ENCODE data around the gene REEP3. TPM values are rescaled to one million over a fixed set of nuclear protein-coding genes. Genes with fewer than 3 reads are reported as not detected.

REEP3 gene
- total RNA-seq, 2 experiments from 2014 or later = 23.4 to 27.2 TPM

DNA sequence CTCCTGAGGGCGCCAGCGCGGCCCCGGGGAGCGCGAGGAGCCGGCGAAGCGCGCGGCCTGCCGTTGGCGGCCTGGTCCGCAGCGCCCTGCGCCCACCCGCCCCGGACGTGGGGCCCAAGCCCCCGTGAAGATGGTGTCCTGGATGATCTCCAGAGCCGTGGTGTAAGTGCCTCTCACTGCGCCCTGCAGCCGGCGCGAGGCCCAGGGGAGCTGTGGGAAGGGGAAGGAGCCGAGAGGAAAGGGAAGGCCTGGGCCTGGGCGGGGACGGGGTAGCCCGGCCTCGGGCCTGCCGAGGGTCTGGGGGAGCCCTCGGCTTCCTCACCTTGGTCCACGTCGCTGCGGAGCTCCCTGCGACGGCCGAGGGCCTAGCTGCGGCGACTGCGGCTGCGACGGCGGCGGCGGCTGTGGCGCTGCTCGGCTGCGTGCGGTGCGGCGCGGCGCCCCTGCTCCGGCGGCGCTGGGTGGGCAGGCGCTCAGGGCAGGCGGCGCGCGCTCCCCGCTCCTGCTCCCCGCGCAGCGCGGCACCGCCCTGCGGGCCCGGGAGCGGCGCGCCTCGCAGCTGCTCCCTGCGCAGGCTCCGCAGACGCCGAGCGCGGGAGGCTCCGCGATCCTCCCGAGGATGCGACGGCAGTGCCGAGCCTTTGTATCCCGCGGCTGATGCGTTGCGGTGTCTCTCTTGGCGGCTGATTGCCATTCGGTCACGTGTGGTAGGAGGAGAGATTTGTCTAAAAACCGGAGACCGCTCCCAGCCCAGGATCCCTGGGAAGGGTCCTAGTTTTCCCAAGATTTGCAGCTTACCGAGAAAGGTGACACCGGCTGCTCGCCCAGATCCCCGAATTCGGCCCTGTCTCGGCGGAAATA, 445 bp downstream of the REEP3 start:
- H3K4me1 Mint-ChIP-seq = peaks cover 54% of the 10 kb centered on the region
- peak overlapping the region; percentile 83 for H3K4me3 Mint-ChIP-seq

DNA sequence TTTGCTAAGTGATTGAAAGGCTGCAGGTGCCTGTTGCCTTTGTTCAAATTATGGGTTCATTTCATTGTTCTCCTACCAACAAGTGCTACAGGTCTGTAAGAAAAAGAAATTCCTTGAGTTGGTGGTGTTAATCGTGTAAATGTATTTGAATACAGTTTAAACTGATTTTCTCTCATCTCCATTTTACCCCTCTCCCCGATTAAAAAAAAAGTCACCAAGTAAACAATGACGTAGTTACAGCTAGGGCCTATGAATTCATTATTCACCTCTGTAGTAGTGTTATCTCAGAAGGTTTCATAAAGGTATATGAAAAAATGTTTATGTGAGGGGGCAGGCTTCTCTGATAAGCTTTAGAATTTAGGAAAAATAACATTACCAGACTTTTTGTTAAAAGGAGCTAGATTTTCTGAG, 1.1 kb downstream of the REEP3 start:
- Mint-ChIP-seq H3K9me3 (ENCODE audit: low read depth) (no peaks in the 10 kb centered on the region), H3K4me1 (peaks cover 51% of the 10 kb centered on the region), H3K27me3 (no peaks in the 10 kb centered on the region), H3K27ac (peak overlapping the region; percentile 93), H3K36me3 (peaks cover 12% of the 10 kb centered on the region), H3K4me3 (peak overlapping the region; percentile 83)
- CTCF ChIA-PET = interaction anchor here (1.0 to 3.7 kb wide), 4 partner anchors 108 to 355 kb away, joined by 3 to 18 read pairs (median 6); no protein-coding TSS in a partner anchor
- ATAC-seq (no peak), DNase-seq (no peak)

More for the DNA sequence above, 445 bp downstream of the REEP3 start:
- ATAC-seq = peak; percentile 73
- CTCF ChIA-PET = interaction anchor here (1.0 to 3.7 kb wide), 4 partner anchors 108 to 355 kb away, joined by 3 to 18 read pairs (median 6); no protein-coding TSS in a partner anchor
- peak; percentile 67 for DNase-seq
- Mint-ChIP-seq H3K36me3 (peaks cover 9% of the 10 kb centered on the region), H3K9me3 (ENCODE audit: low read depth) (no peaks in the 10 kb centered on the region), H3K27ac (peak overlapping the region; percentile 93), H3K27me3 (no peaks in the 10 kb centered on the region)

DNA sequence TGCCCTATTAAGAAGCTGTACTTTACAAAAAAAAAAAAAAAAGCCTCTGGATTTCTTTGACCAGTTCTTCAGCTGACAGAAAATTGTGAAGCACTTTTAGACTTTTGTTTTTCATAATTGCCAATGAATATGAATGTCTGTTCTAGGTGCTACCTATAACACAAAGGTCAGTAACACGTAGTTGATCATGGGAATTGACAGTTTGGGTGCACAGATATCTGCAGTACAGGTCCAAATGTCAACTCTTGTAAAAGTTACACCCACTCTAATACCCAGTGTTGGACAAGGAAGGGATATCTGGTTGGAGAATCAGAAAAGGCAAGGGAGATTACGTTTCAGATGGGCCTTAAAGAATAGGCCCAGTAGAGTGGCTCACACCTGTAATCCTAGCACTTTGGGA, 1.8 kb downstream of the REEP3 start:
- CTCF ChIA-PET = interaction anchor here (1.0 to 3.7 kb wide), 2 partner anchors 107 to 250 kb away, joined by 6 to 18 read pairs; no protein-coding TSS in a partner anchor
- no peak for ATAC-seq
- peak overlapping the region; percentile 93 for H3K27ac Mint-ChIP-seq
- DNase-seq = no peak
- peaks cover 54% of the 10 kb centered on the region for H3K4me1 Mint-ChIP-seq
- H3K27me3 Mint-ChIP-seq = no peaks in the 10 kb centered on the region
- H3K9me3 Mint-ChIP-seq (ENCODE audit: low read depth) = no peaks in the 10 kb centered on the region
- peaks cover 17% of the 10 kb centered on the region for H3K36me3 Mint-ChIP-seq
- peak overlapping the region; percentile 83 for H3K4me3 Mint-ChIP-seq

DNA sequence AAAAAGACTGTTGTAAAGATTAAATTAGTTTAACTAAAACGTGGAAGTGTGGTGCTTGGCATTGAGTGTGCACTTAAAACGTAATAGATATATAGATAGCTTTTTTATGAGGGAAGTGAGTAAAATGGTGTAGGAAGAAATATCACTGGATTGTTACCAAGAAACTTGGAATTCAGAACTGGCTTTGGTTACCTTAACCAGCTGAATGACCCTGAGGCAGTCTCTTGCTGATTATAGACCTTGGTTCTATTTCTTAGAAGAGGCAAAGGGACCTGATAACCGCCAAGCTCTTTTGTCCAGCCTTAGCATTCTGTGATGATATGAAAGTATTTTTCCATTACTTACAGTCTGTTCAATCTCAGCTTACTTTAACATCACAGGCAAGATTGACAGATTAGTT, 3.8 kb downstream of the REEP3 start:
- peaks cover 44% of the 10 kb centered on the region for H3K4me1 Mint-ChIP-seq
- no peak overlapping the region for H3K4me3 Mint-ChIP-seq
- DNase-seq (no peak), ATAC-seq (no peak)
- H3K9me3 Mint-ChIP-seq (ENCODE audit: low read depth) = no peaks in the 10 kb centered on the region
- H3K27ac Mint-ChIP-seq = no peak overlapping the region
- CTCF ChIA-PET = interaction anchor here (0.8 to 1.6 kb wide), 2 partner anchors 11 to 359 kb away, joined by 3 to 7 read pairs; no protein-coding TSS in a partner anchor
- H3K27me3 Mint-ChIP-seq = no peaks in the 10 kb centered on the region
- peaks cover 31% of the 10 kb centered on the region for H3K36me3 Mint-ChIP-seq

DNA sequence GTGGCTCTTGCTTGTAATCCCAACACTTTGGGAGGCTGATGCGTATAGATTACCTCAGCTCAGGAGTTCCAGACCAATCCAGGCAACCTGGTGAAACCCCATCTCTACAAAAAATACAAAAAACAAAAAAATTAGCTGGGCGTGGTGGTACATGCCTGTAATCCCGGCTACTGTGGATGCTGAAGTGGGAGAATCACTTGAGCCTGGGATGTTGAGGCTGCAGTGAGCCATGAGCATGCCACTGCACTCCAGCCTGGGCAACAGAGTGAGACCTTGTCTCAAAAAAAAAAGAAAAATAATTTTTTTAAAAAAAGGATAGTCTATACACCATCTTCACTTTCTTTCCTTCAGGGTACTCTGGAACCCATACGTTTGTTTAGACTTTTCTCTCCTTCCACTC, 6.2 kb downstream of the REEP3 start:
- H3K9me3 Mint-ChIP-seq (ENCODE audit: low read depth) = no peaks in the 10 kb centered on the region
- no peaks in the 10 kb centered on the region for H3K27me3 Mint-ChIP-seq
- CTCF ChIA-PET = interaction anchor here (0.8 kb wide), 1 partner anchor 12 kb away, joined by 3 read pairs; no protein-coding TSS in a partner anchor
- DNase-seq = no peak
- no peak overlapping the region for H3K27ac Mint-ChIP-seq
- H3K4me1 Mint-ChIP-seq = peaks cover 33% of the 10 kb centered on the region
- H3K36me3 Mint-ChIP-seq = peaks cover 32% of the 10 kb centered on the region
- H3K4me3 Mint-ChIP-seq = no peak overlapping the region
- ATAC-seq = no peak

DNA sequence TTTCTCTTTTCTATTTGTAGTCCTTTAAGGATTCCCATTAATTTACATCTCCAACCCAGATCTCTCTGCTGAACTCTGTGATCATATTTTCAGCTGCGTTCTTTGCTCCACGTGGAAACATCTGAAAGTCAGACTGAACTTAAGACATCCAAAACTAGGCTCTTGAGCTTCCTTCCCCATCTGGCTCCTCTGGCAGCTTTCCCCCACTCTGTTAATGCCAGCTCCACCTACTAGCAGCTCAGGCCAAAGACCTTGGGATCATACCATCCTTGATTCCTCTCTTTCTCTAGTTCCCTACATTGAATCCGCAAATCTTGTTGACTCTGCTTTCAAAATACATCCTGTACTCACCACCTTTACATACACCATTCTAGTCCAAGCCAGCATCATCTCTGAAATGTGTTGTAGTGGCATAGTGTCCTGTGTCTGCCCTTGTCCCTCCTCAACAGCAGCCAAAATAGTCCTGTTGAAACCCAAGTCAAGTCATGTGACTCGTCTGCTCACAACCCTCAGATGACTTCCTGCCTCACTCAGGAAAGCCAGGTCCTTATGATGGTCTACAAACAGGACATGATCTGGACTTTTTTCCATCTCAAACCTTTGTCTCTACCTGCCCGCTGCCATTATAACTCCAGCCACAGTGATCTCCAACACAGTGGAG, 7.0 kb downstream of the REEP3 start:
- Mint-ChIP-seq H3K27me3 (no peaks in the 10 kb centered on the region), H3K4me3 (no peak overlapping the region), H3K4me1 (peaks cover 25% of the 10 kb centered on the region), H3K36me3 (peaks cover 32% of the 10 kb centered on the region), H3K9me3 (ENCODE audit: low read depth) (no peaks in the 10 kb centered on the region), H3K27ac (no peak overlapping the region)
- DNase-seq (no peak), ATAC-seq (no peak)
- CTCF ChIA-PET = interaction anchor here (0.9 kb wide), 1 partner anchor 19 kb away, joined by 3 read pairs; no protein-coding TSS in a partner anchor

DNA sequence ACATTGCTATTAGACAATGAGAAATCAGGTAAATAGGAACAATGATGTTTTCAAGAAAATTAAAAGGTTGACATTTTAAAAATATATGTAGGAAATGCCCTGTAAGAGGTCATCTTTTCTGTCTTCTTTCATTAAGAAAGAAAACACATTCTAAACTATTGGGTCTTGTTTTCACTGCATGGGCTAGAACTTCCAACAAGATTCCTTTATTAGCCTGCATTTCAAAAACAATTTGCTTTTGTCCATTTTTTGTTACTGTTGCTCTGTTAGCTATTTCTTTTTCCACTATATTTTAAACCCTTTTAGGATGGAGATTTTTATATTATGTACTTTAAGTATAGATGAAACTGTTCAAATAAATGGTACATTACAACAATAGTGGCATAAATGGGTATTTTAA, 9.2 kb downstream of the REEP3 start:
- no peaks in the 10 kb centered on the region for H3K27me3 Mint-ChIP-seq
- no peak overlapping the region for H3K4me3 Mint-ChIP-seq
- peaks cover 28% of the 10 kb centered on the region for H3K36me3 Mint-ChIP-seq
- H3K4me1 Mint-ChIP-seq = peaks cover 24% of the 10 kb centered on the region
- H3K9me3 Mint-ChIP-seq (ENCODE audit: low read depth) = no peaks in the 10 kb centered on the region
- ATAC-seq (no peak), DNase-seq (no peak)
- CTCF ChIA-PET = no interaction called here
- H3K27ac Mint-ChIP-seq = no peak overlapping the region

DNA sequence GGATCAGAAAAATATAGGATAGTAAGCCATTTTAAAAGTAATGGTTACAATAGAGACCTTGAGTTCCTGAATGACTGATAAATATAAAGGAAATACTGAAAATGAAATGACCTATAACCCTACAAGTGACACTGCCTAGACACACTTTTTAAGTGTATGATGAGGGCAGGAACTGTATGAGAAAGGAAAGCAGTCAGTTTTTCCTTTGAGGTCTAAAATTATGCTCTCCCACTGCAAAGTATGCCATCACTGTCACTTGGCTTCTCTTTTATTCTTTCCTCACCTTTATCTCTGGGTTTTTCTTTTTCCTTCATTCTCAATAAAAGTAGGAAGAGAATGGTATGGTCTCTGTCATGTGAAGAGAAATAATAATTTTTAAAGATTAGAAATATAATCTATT, 13.5 kb downstream of the REEP3 start:
- CTCF ChIA-PET = no interaction called here
- Mint-ChIP-seq H3K27ac (no peak overlapping the region), H3K27me3 (no peaks in the 10 kb centered on the region), H3K4me1 (peaks cover 8% of the 10 kb centered on the region), H3K9me3 (ENCODE audit: low read depth) (no peaks in the 10 kb centered on the region), H3K36me3 (peaks cover 7% of the 10 kb centered on the region), H3K4me3 (no peak overlapping the region)
- DNase-seq (no peak), ATAC-seq (peak; percentile 20)

DNA sequence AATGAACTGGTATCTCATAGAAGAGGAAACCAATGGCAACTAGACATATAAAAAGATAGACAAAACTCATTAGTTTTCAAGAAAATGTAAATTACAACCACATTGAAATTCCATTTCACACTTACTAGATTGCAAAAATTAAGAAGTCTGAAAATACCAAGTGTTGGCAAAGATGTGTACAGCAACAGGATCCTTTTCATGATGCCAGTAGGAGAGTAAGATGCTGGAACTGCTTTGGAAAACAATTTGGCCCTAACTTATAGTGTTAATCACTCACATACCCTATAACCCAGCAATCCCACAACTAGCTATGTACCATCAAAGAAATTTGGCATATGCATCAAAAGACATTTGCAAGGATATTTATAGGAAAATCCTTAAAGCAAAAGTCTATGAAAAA, 15.5 kb downstream of the REEP3 start:
- Mint-ChIP-seq H3K27ac (no peak overlapping the region), H3K9me3 (ENCODE audit: low read depth) (no peaks in the 10 kb centered on the region), H3K4me1 (peaks cover 8% of the 10 kb centered on the region), H3K4me3 (no peak overlapping the region), H3K27me3 (no peaks in the 10 kb centered on the region), H3K36me3 (peaks cover 3% of the 10 kb centered on the region)
- CTCF ChIA-PET = interaction anchor here (0.9 to 1.3 kb wide), 2 partner anchors 9 to 12 kb away, joined by 3 to 7 read pairs; no protein-coding TSS in a partner anchor
- DNase-seq (no peak), ATAC-seq (no peak)

DNA sequence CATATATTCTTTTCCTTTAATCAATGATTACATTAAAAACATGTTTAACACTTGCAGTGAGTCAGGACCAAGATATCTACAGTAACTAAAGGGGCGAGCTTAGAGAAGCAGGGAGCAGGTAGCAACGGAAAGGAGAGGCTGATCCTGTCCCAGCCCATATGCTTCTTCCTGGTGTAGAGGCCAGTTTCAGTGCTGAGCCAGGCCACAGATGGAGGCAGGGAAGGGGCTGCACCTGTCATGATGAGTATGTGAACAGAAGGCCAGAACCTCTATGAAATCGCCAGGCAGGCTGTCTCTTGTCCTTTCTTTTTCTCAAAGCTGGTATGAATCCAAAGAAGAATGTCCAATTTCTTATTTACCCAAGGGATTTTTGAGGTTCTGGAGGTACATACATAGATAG, 16.3 kb downstream of the REEP3 start:
- no peaks in the 10 kb centered on the region for H3K27me3 Mint-ChIP-seq
- no peak for ATAC-seq
- H3K4me1 Mint-ChIP-seq = peaks cover 8% of the 10 kb centered on the region
- CTCF ChIA-PET = interaction anchor here (0.9 kb wide), 1 partner anchor 8 kb away, joined by 3 read pairs; no protein-coding TSS in a partner anchor
- H3K9me3 Mint-ChIP-seq (ENCODE audit: low read depth) = no peaks in the 10 kb centered on the region
- DNase-seq = no peak
- H3K4me3 Mint-ChIP-seq = no peak overlapping the region
- peaks cover 3% of the 10 kb centered on the region for H3K36me3 Mint-ChIP-seq
- no peak overlapping the region for H3K27ac Mint-ChIP-seq

DNA sequence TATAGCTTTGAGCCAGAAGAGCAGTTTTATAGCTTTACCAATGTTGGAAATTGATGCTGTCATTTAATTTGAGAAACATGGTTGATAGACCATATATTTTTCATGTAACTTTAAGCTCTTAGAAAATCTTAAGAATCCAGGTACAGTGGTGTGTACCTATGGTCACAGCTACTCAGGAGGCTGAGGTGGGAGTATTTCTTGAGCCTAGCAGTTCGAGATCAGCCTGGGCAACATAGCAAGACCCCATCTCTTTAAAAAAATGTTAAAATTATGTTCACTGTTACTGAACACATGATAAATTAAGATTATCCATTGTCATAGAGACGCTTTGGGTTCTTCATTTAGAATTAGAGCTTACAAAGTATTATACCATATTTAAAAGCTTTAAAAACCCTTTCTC, 18.2 kb downstream of the REEP3 start:
- H3K27me3 Mint-ChIP-seq = no peaks in the 10 kb centered on the region
- CTCF ChIA-PET = interaction anchor here (1.5 kb wide), 1 partner anchor 14 kb away, joined by 3 read pairs; no protein-coding TSS in a partner anchor
- no peak overlapping the region for H3K27ac Mint-ChIP-seq
- no peak for DNase-seq
- H3K36me3 Mint-ChIP-seq = peaks cover 3% of the 10 kb centered on the region
- no peak for ATAC-seq
- peaks cover 14% of the 10 kb centered on the region for H3K4me1 Mint-ChIP-seq
- H3K4me3 Mint-ChIP-seq = no peak overlapping the region
- H3K9me3 Mint-ChIP-seq (ENCODE audit: low read depth) = no peaks in the 10 kb centered on the region

DNA sequence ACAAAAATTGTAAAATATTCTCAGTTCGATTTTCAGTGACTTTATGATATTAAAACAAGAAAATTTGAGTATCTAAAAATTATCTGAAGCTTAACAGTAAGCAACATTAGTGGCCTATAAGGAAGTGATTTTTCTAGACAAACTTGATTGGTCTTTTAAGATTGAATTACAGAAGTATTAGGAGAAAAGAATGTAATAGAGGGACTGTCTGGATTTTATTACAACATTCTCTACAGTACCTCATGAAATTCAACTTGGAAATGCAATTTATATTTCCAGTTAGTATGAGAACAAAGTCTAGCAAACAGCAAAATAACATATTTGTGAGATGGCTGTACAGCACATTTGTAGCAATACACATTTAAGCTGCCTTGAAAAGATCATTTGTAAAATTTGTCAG, 18.8 kb downstream of the REEP3 start:
- H3K27ac Mint-ChIP-seq = no peak overlapping the region
- no peak for ATAC-seq
- no peaks in the 10 kb centered on the region for H3K27me3 Mint-ChIP-seq
- DNase-seq = no peak
- peaks cover 10% of the 10 kb centered on the region for H3K4me1 Mint-ChIP-seq
- no peaks in the 10 kb centered on the region for H3K9me3 Mint-ChIP-seq (ENCODE audit: low read depth)
- no peak overlapping the region for H3K4me3 Mint-ChIP-seq
- H3K36me3 Mint-ChIP-seq = peaks cover 3% of the 10 kb centered on the region
- CTCF ChIA-PET = interaction anchor here (1.5 kb wide), 1 partner anchor 13 kb away, joined by 3 read pairs; no protein-coding TSS in a partner anchor

DNA sequence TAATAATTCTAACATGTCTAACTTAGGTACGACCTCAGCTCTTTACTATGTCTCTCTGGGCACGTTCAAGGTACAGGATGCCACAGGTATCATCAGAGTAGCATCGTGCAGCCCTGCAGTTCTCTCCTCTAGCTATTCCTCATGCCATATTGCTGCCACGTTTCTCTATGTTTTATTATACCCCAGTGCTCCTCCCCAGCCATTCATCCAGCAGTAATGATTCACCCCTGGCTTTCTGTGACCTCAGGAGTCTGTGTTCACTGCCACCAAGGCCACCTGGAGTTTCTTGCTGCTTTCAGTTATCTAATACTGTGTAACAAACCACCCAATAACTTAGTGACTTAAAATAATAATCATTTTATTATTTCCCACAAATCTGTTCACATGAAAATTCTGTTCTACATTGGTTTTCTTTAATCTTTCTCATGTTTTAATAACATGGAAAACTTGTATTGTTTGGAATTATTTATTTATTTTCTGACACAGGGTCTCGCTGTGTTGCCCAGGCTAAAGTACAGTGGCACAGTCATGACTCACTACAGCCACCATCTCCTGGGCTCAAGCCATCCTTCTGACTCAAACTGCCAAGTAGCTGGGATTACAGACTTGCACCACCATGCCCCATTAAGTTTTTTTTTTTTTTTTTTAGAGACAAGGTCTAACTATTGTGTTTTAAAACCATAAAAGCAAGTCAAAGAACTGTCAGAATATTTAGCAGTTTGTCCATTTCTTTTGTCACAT, 21.8 kb downstream of the REEP3 start:
- DNase-seq (no peak), ATAC-seq (no peak)
- Mint-ChIP-seq H3K27ac (no peak overlapping the region), H3K27me3 (no peaks in the 10 kb centered on the region), H3K36me3 (peaks cover 13% of the 10 kb centered on the region), H3K9me3 (ENCODE audit: low read depth) (no peaks in the 10 kb centered on the region), H3K4me3 (no peak overlapping the region), H3K4me1 (peaks cover 10% of the 10 kb centered on the region)
- CTCF ChIA-PET = no interaction called here
